Natural killer cell treated with Interleukin-12 subunit alpha and Interleukin-12 subunit beta and Interleukin-15 and Interleukin-18, amount 100 ng/mL, for 72 hours (primary cell): ENCODE measurements around the gene AFDN. TPM values are rescaled to one million over a fixed set of nuclear protein-coding genes. Genes with fewer than 3 reads are reported as not detected.
A peak's percentile ranks its signal among the peaks of the same experiment; 100 is the strongest.

ENCODE experiments used
- ATAC-seq, 2 donors: fragments of 150-1000 bp; cut with Tn5 transposase in 1 of 2; sonication (Bioruptor Pico), chemical (Tn5 transposase) in 1 of 2; 2 replicates each; pipeline ENCODE4 v1.10.0; 2021
- DNase-seq: peaks from one replicate; pipeline ENCODE4 v3.0.0; 2022; ENCODE audit warnings: low spot score
- H3K27ac Mint-ChIP-seq, 2 donors: 1 replicate in 1 of 2; 2 replicates in 1 of 2; pipeline ENCODE4 v1.8.0; 2022; ENCODE audit warnings: mixed read lengths in 2 of 2, mild to moderate bottlenecking in 1 of 2, moderate library complexity in 1 of 2
- H3K27me3 Mint-ChIP-seq, 2 donors: 1 replicate in 1 of 2; 2 replicates in 1 of 2; pipeline ENCODE4 v1.8.0; 2022; ENCODE audit warnings: mixed read lengths in 2 of 2
- H3K36me3 Mint-ChIP-seq: one replicate; pipeline ENCODE4 v1.8.0; 2022; ENCODE audit warnings: mixed read lengths
- H3K4me1 Mint-ChIP-seq, 2 donors: 1 replicate in 1 of 2; 2 replicates in 1 of 2; pipeline ENCODE4 v1.8.0; 2022; ENCODE audit warnings: low read depth in 2 of 2, mixed read lengths in 2 of 2, mild to moderate bottlenecking in 1 of 2
- H3K4me3 Mint-ChIP-seq: one replicate; pipeline ENCODE4 v1.8.0; 2022; ENCODE audit warnings: mixed read lengths
- H3K9me3 Mint-ChIP-seq: 2 replicates; pipeline ENCODE4 v1.8.0; 2022; ENCODE audit warnings: mixed read lengths
- total RNA-seq, 2 donors: library from RNA; stranded (reverse); gene quantifications; one replicate each; pipeline ENCODE4 v1.2.3, GENCODE V29; 2022

The AFDN gene
- total RNA-seq, 2 donors from 2014 or later, result 36.6 to 37.9 TPM

- ATAC-seq (no peak), DNase-seq (no peak)
- Mint-ChIP-seq H3K36me3 (no peaks in the 10 kb centered on the region), H3K9me3 (no peaks in the 10 kb centered on the region), H3K4me1 (no peaks in the 10 kb centered on the region), H3K27me3 (no peaks in the 10 kb centered on the region), H3K27ac (no peak overlapping the region), H3K4me3 (no peak overlapping the region)
These were observed 157.5 kb downstream of the AFDN start for GRCh38 chr6:167984144-167984719.

- no peaks in the 10 kb centered on the region for H3K9me3 Mint-ChIP-seq
- H3K4me1 Mint-ChIP-seq, result no peaks in the 10 kb centered on the region
- no peak overlapping the region for H3K4me3 Mint-ChIP-seq
- no peaks in the 10 kb centered on the region for H3K27me3 Mint-ChIP-seq
- ATAC-seq (no peak), DNase-seq (no peak)
- H3K36me3 Mint-ChIP-seq, result no peaks in the 10 kb centered on the region
- H3K27ac Mint-ChIP-seq, result no peak overlapping the region
These were observed 158.3 kb downstream of the AFDN start for GRCh38 chr6:167984876-167985604.

GRCh38 chr6:167985911-167986595, 159.3 kb downstream of the AFDN start:
- H3K9me3 Mint-ChIP-seq, result no peaks in the 10 kb centered on the region
- DNase-seq (no peak), ATAC-seq (no peak)
- no peaks in the 10 kb centered on the region for H3K4me1 Mint-ChIP-seq
- H3K36me3 Mint-ChIP-seq, result no peaks in the 10 kb centered on the region
- H3K4me3 Mint-ChIP-seq, result no peak overlapping the region
- no peaks in the 10 kb centered on the region for H3K27me3 Mint-ChIP-seq
- no peak overlapping the region for H3K27ac Mint-ChIP-seq

GRCh38 chr6:167987396-167988153, 160.9 kb downstream of the AFDN start:
- Mint-ChIP-seq H3K4me3 (no peak overlapping the region), H3K4me1 (no peaks in the 10 kb centered on the region), H3K27ac (no peak overlapping the region), H3K27me3 (no peaks in the 10 kb centered on the region), H3K9me3 (no peaks in the 10 kb centered on the region), H3K36me3 (no peaks in the 10 kb centered on the region)
- no peak for ATAC-seq
- DNase-seq, result no peak

GRCh38 chr6:167988154-167988495, 161.4 kb downstream of the AFDN start:
- H3K9me3 Mint-ChIP-seq, result no peaks in the 10 kb centered on the region
- DNase-seq (no peak), ATAC-seq (no peak)
- H3K27ac Mint-ChIP-seq, result no peak overlapping the region
- H3K4me1 Mint-ChIP-seq, result no peaks in the 10 kb centered on the region
- no peak overlapping the region for H3K4me3 Mint-ChIP-seq
- no peaks in the 10 kb centered on the region for H3K27me3 Mint-ChIP-seq
- no peaks in the 10 kb centered on the region for H3K36me3 Mint-ChIP-seq

GRCh38 chr6:167988945-167989841, 162.5 kb downstream of the AFDN start:
- Mint-ChIP-seq H3K9me3 (no peaks in the 10 kb centered on the region), H3K4me3 (no peak overlapping the region), H3K36me3 (no peaks in the 10 kb centered on the region), H3K27me3 (no peaks in the 10 kb centered on the region), H3K27ac (no peak overlapping the region), H3K4me1 (no peaks in the 10 kb centered on the region)
- ATAC-seq (peak in 1 of 2 donors; percentile 44), DNase-seq (no peak)

- no peak overlapping the region for H3K4me3 Mint-ChIP-seq
These were observed 163.6 kb downstream of the AFDN start for GRCh38 chr6:167990016-167990945.

GRCh38 chr6:167993169-167993568, 166.5 kb downstream of the AFDN start:
- Mint-ChIP-seq H3K36me3 (no peaks in the 10 kb centered on the region), H3K9me3 (no peaks in the 10 kb centered on the region), H3K4me1 (no peaks in the 10 kb centered on the region), H3K4me3 (no peak overlapping the region), H3K27ac (no peak overlapping the region), H3K27me3 (peaks cover 0 to 2% of the 10 kb centered on the region in 2 donors)
- ATAC-seq, result no peak
- DNase-seq, result no peak

More at GRCh38 chr6:167990016-167990945, 163.6 kb downstream of the AFDN start:
- ATAC-seq (no peak), DNase-seq (no peak)
- Mint-ChIP-seq H3K27me3 (no peaks in the 10 kb centered on the region), H3K36me3 (no peaks in the 10 kb centered on the region), H3K27ac (no peak overlapping the region), H3K4me1 (no peaks in the 10 kb centered on the region), H3K9me3 (no peaks in the 10 kb centered on the region)

GRCh38 chr6:167993831-167994230, 167.1 kb downstream of the AFDN start:
- H3K9me3 Mint-ChIP-seq, result no peaks in the 10 kb centered on the region
- no peaks in the 10 kb centered on the region for H3K36me3 Mint-ChIP-seq
- H3K4me3 Mint-ChIP-seq, result no peak overlapping the region
- no peaks in the 10 kb centered on the region for H3K4me1 Mint-ChIP-seq
- DNase-seq, result no peak
- no peak for ATAC-seq
- H3K27ac Mint-ChIP-seq, result no peak overlapping the region
- H3K27me3 Mint-ChIP-seq, result peaks cover 0 to 2% of the 10 kb centered on the region in 2 donors

- Mint-ChIP-seq H3K9me3 (no peaks in the 10 kb centered on the region), H3K4me1 (no peaks in the 10 kb centered on the region), H3K27me3 (peaks cover 0 to 2% of the 10 kb centered on the region in 2 donors), H3K4me3 (no peak overlapping the region), H3K27ac (no peak overlapping the region), H3K36me3 (no peaks in the 10 kb centered on the region)
- ATAC-seq (peak in 1 of 2 donors; percentile 6), DNase-seq (no peak)
These were observed 168.6 kb downstream of the AFDN start for GRCh38 chr6:167995302-167995701.

GRCh38 chr6:167995731-167996151, 169.0 kb downstream of the AFDN start:
- no peak overlapping the region for H3K4me3 Mint-ChIP-seq
- H3K36me3 Mint-ChIP-seq, result no peaks in the 10 kb centered on the region

GRCh38 chr6:167996424-167997199, 169.9 kb downstream of the AFDN start:
- no peak for DNase-seq
- Mint-ChIP-seq H3K4me3 (no peak overlapping the region), H3K27ac (no peak overlapping the region)

More at GRCh38 chr6:167995731-167996151, 169.0 kb downstream of the AFDN start:
- Mint-ChIP-seq H3K27me3 (peaks cover 0 to 2% of the 10 kb centered on the region in 2 donors), H3K27ac (no peak overlapping the region), H3K9me3 (no peaks in the 10 kb centered on the region), H3K4me1 (no peaks in the 10 kb centered on the region)
- ATAC-seq (peak in 1 of 2 donors; percentile 15), DNase-seq (no peak)

More at GRCh38 chr6:167996424-167997199, 169.9 kb downstream of the AFDN start:
- H3K36me3 Mint-ChIP-seq, result no peaks in the 10 kb centered on the region
- H3K27me3 Mint-ChIP-seq, result peaks cover 0 to 2% of the 10 kb centered on the region in 2 donors
- H3K9me3 Mint-ChIP-seq, result no peaks in the 10 kb centered on the region
- no peak for ATAC-seq
- no peaks in the 10 kb centered on the region for H3K4me1 Mint-ChIP-seq
